ENCODE results near the gene CUL9.

CUL9 gene

GRCh38 chr6:43196337-43196736, 14.3 kb downstream of the CUL9 start:
- no peaks in the 10 kb centered on the region for H3K36me3 ChIP-seq (replicated peaks; ENCODE audit: insufficient read depth, low read length)

GRCh38 chr6:43199912-43200311, 17.9 kb downstream of the CUL9 start:
- no peaks in the 10 kb centered on the region for H3K79me2 ChIP-seq (ENCODE audit: low read length)
- TF ChIP-seq EZH2phosphoT487 (IDR thresholded peaks at IDR 0.05; ENCODE audit: low read length) (no peak), CTCF (IDR thresholded peaks at IDR 0.05; ENCODE audit: low read length) (no peak), EZH2 (optimal IDR thresholded peaks at IDR 0.05; ENCODE audit: low read depth, low read length) (no peak)
- H3K4me2 ChIP-seq (ENCODE audit: low read depth, low read length): no peak overlapping the region
- H3K9me3 ChIP-seq (replicated peaks; ENCODE audit: insufficient read depth, low read length): no peaks in the 10 kb centered on the region
- H3K27ac ChIP-seq (ENCODE audit: low read length): no peak overlapping the region
- H3F3A ChIP-seq (ENCODE audit: insufficient read depth, low read length): no peaks in the 10 kb centered on the region
- no peaks in the 10 kb centered on the region for H3K36me3 ChIP-seq (replicated peaks; ENCODE audit: insufficient read depth, low read length)
- no peaks in the 10 kb centered on the region for H3K4me1 ChIP-seq (ENCODE audit: low read length)
- no peak overlapping the region for H3K9ac ChIP-seq (ENCODE audit: low read length)
- DNase-seq: no peak
- H3K27me3 ChIP-seq (replicated peaks; ENCODE audit: insufficient read depth, low read length): no peaks in the 10 kb centered on the region
- H4K20me1 ChIP-seq (ENCODE audit: insufficient read depth, low read length): no peaks in the 10 kb centered on the region
- no peaks in the 10 kb centered on the region for H3K9me2 ChIP-seq (replicated peaks; ENCODE audit: insufficient read depth, low read length)
- no peak overlapping the region for H3K4me3 ChIP-seq (ENCODE audit: low read length)
- H2AFZ ChIP-seq (ENCODE audit: low read length): no peak overlapping the region

More at GRCh38 chr6:43196337-43196736, 14.3 kb downstream of the CUL9 start:
- no peak overlapping the region for H3K9ac ChIP-seq (ENCODE audit: low read length)
- H3K9me2 ChIP-seq (replicated peaks; ENCODE audit: insufficient read depth, low read length): no peaks in the 10 kb centered on the region
- H3K79me2 ChIP-seq (ENCODE audit: low read length): no peaks in the 10 kb centered on the region
- no peaks in the 10 kb centered on the region for H4K20me1 ChIP-seq (ENCODE audit: insufficient read depth, low read length)
- TF ChIP-seq EZH2 (optimal IDR thresholded peaks at IDR 0.05; ENCODE audit: low read depth, low read length) (no peak), EZH2phosphoT487 (IDR thresholded peaks at IDR 0.05; ENCODE audit: low read length) (no peak), CTCF (IDR thresholded peaks at IDR 0.05; ENCODE audit: low read length) (no peak)
- no peak overlapping the region for H3K4me2 ChIP-seq (ENCODE audit: low read depth, low read length)
- no peaks in the 10 kb centered on the region for H3K9me3 ChIP-seq (replicated peaks; ENCODE audit: insufficient read depth, low read length)
- H3K4me3 ChIP-seq (ENCODE audit: low read length): no peak overlapping the region
- no peaks in the 10 kb centered on the region for H3K4me1 ChIP-seq (ENCODE audit: low read length)
- no peak overlapping the region for H3K27ac ChIP-seq (ENCODE audit: low read length)
- DNase-seq: no peak
- H3K27me3 ChIP-seq (replicated peaks; ENCODE audit: insufficient read depth, low read length): no peaks in the 10 kb centered on the region
- no peaks in the 10 kb centered on the region for H3F3A ChIP-seq (ENCODE audit: insufficient read depth, low read length)
- no peak overlapping the region for H2AFZ ChIP-seq (ENCODE audit: low read length)

- TF ChIP-seq EZH2phosphoT487 (IDR thresholded peaks at IDR 0.05; ENCODE audit: low read length) (no peak), CTCF (IDR thresholded peaks at IDR 0.05; ENCODE audit: low read length) (no peak), EZH2 (optimal IDR thresholded peaks at IDR 0.05; ENCODE audit: low read depth, low read length) (no peak)
- Histone ChIP-seq H3K4me3 (ENCODE audit: low read length) (no peak overlapping the region), H3K27me3 (replicated peaks; ENCODE audit: insufficient read depth, low read length) (no peaks in the 10 kb centered on the region)
These were observed 18.5 kb downstream of the CUL9 start for GRCh38 chr6:43200541-43200940.

More at GRCh38 chr6:43200541-43200940, 18.5 kb downstream of the CUL9 start:
- H3K9ac ChIP-seq (ENCODE audit: low read length): no peak overlapping the region
- H3K79me2 ChIP-seq (ENCODE audit: low read length): no peaks in the 10 kb centered on the region
- no peak overlapping the region for H3K27ac ChIP-seq (ENCODE audit: low read length)
- no peaks in the 10 kb centered on the region for H3F3A ChIP-seq (ENCODE audit: insufficient read depth, low read length)
- H2AFZ ChIP-seq (ENCODE audit: low read length): no peak overlapping the region
- no peaks in the 10 kb centered on the region for H4K20me1 ChIP-seq (ENCODE audit: insufficient read depth, low read length)
- no peak for DNase-seq
- no peaks in the 10 kb centered on the region for H3K9me2 ChIP-seq (replicated peaks; ENCODE audit: insufficient read depth, low read length)
- no peaks in the 10 kb centered on the region for H3K9me3 ChIP-seq (replicated peaks; ENCODE audit: insufficient read depth, low read length)
- H3K4me1 ChIP-seq (ENCODE audit: low read length): no peaks in the 10 kb centered on the region
- H3K4me2 ChIP-seq (ENCODE audit: low read depth, low read length): no peak overlapping the region
- H3K36me3 ChIP-seq (replicated peaks; ENCODE audit: insufficient read depth, low read length): no peaks in the 10 kb centered on the region
